HTR-8/SVneo (cell line): ENCODE data around the gene XIRP2.

Experiments used
- DNase-seq: peaks from one replicate; pipeline ENCODE4 v3.0.0; 2011; ENCODE audit warnings: low spot score, mixed read lengths; ENCODE audit not compliant: insufficient read length
- FAIRE-seq: peaks from 2 replicates; lab custom pipeline; 2011; peaks lifted over from hg19 to GRCh38; lab: Jason Lieb, UNC

The XIRP2 gene, protein sequence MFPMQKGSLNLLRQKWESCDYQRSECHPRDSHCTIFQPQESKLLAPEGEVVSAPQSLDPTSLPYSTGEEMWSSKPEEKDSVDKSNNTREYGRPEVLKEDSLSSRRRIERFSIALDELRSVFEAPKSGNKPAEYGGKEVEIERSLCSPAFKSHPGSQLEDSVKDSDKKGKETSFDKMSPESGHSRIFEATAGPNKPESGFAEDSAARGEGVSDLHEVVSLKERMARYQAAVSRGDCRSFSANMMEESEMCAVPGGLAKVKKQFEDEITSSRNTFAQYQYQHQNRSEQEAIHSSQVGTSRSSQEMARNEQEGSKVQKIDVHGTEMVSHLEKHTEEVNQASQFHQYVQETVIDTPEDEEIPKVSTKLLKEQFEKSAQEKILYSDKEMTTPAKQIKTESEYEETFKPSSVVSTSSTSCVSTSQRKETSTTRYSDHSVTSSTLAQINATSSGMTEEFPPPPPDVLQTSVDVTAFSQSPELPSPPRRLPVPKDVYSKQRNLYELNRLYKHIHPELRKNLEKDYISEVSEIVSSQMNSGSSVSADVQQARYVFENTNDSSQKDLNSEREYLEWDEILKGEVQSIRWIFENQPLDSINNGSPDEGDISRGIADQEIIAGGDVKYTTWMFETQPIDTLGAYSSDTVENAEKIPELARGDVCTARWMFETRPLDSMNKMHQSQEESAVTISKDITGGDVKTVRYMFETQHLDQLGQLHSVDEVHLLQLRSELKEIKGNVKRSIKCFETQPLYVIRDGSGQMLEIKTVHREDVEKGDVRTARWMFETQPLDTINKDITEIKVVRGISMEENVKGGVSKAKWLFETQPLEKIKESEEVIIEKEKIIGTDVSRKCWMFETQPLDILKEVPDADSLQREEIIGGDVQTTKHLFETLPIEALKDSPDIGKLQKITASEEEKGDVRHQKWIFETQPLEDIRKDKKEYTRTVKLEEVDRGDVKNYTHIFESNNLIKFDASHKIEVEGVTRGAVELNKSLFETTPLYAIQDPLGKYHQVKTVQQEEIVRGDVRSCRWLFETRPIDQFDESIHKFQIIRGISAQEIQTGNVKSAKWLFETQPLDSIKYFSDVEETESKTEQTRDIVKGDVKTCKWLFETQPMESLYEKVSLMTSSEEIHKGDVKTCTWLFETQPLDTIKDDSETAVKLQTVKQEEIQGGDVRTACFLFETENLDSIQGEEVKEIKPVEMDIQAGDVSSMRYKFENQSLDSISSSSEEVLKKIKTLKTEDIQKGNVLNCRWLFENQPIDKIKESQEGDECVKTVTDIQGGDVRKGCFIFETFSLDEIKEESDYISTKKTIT (N-terminal part only)

DNA sequence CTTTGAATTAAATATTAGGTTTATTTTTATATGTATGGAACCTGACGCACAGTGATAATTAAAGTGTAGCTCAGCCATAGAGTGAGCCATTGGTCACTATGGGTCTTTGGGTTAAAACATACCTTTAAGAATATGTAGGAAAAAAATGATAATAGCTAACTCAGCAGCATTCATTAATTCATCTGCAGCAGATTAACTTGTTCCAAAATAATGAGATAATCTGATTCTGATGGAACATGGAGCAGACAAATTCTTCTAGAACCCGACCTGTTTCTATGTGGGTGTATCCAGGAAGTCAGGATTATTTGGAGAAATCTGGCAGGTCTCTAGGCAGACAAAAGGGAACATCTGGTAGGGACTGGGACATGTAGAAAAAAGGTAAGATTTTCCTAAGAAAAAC is at the start of gene XIRP2:
Gene XIRP2 (plus strand): TSS at position 301 of the 400 bp plus-strand sequence. CDS start 15,003 bp downstream, outside the sequence.
- no peak for DNase-seq

DNA sequence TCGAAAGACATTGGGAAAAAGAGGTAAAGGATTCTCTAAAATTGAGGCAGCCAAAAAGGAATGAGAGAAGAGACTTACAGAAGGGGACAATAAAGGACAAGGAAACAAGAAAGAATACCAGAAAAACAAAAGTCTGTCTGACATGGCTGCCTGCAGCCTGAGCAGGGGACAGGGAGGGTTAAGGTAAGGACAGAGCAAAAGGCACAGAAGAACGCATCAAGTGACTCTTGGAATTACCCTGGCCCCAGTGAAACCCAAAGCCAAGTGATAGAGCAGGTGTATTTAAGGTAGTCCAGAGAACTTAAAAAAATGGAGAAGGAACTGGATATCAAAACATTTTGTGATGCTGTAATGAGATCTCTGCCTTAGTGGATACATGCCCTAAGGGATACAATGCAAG is 47.1 kb upstream of the XIRP2 start:
- no peak for DNase-seq
- no peak for FAIRE-seq

More for the DNA sequence above, at the start of gene XIRP2:
- FAIRE-seq = no peak

DNA sequence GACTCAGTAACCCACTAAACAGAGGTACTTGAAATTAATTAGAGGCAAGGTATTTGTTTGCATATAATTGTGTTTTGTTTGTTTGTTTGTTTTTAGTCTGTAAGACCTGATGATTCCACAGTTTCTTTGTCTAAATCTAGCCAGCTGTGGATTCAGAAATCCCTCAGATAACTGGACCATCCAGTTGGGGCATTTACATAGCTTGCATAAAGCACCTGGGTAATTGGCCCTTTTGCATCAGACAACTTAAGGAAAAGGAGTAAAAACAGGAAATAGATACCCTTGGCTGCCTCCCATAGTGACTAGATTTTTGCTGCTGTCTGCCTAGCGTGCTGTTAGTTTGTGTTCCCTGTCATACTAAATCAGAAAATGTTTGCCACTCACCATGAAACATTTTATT is 46.6 kb upstream of the XIRP2 start:
- no peak for DNase-seq
- no peak for FAIRE-seq

DNA sequence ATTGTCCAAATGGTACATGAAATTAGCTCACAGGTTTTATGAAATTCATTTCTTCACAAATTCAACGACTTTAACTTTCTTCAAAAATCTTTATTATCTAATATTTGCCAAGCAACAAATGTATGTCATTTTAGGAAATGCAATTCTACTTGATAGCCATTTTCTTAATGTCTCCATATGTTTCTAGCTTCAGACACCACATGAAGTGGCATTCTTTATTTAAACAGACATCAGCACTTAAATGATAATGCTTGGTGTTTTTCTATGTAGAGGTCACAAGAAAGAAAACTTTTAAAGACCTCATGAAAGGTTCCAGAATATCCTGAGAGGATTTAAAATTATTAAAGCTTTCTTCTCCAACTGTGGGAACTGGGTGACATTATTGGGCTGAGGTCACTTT is 44.2 kb upstream of the XIRP2 start:
- no peak for FAIRE-seq
- DNase-seq = no peak

DNA sequence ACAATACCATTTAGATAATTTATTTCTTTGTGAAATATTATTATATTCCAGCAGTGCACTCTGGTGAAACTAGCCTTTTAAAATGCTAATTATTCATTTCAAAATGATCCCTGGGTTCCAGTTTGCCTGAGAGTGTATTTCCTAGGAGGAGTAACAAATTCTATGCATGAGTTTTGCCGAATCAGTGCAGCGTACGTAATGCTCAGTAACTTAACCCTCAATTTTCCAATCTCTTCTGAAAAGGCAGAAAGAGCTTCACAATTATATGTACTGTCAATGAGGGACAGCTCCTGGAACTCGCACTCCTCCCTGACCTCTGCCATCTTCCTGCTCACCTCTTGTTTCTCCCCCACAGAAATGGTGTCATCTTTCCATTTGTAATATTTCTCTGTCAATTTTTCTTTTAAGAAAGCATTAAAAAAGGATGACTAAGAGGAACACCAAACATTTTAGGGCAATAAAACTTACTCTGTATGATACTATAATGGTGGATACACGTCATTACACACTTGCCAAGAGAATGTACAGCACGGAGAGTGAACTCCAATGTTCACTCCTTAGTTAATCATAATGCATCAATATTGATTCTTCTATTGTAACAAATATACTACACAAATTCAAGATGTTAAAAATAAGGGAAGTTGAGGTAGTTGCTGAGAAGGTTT is 25.7 kb upstream of the XIRP2 start:
- DNase-seq = no peak
- no peak for FAIRE-seq

DNA sequence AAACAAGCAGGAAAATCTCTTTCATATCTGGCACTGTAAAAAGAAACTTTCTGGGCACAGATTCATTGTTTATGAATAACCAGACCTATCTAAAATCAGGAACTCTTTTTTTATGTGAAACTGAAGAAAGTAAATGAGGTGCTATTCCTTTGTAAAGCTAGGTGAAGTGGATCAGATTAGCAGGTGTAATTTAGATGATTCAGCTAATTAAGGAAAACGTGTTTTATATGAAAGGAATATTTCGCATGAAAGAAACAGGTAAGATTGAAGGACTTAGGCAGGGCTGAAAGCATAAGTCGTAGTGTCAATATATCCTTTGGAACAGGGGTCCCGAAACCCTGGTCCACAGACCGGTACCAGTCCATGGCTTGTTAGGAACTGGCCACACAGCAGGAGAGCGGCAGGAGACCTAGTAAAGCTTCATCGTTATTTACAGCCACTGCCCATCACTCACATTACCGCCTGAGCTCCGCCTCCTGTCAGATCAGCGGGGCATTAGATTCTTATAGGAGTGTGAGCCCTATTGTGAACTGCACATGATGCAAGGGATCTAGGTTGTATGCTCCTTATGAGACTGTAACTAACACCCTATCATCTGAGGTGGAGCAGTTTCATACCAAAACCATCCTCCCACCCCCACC is 20.3 kb upstream of the XIRP2 start:
- FAIRE-seq (no peak), DNase-seq (no peak)

DNA sequence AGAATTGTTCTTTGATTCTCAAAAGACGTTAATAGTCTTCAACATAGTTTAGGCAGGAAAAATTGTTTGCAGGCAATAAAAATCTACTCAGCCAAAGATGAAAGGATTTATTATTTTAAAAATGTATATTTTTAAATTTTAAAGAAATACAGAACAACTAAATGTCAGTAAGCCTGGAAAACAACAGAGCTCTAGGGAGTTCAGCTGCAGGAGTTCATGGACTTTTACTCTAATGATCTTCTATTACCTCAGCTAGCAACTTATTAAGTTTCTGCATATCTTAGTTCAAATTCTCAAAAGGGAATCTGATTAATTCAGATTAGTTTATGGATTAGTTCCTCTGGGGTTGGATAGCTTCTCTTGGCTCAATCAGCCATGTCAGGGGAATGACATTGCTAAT is 17.9 kb upstream of the XIRP2 start:
- DNase-seq (no peak), FAIRE-seq (no peak)

DNA sequence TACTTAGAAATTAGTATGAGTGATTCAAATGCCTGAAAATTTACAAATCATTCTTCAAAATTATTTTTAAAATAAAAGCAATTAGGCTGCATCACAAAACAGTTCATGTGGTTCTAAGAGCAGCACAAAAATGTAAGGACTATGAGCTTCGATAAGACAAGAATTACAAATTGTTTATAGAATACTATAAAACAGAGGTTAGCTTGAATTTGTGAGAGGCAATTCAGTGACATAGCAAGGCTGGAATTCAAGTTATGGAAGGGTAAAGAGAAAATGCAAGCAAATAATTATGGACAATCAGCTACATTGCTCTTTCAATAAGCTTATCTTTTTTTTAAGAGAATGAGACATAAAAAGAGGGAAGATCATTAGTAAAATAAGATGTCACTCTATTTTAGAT is 7.1 kb upstream of the XIRP2 start:
- DNase-seq = no peak
- no peak for FAIRE-seq

DNA sequence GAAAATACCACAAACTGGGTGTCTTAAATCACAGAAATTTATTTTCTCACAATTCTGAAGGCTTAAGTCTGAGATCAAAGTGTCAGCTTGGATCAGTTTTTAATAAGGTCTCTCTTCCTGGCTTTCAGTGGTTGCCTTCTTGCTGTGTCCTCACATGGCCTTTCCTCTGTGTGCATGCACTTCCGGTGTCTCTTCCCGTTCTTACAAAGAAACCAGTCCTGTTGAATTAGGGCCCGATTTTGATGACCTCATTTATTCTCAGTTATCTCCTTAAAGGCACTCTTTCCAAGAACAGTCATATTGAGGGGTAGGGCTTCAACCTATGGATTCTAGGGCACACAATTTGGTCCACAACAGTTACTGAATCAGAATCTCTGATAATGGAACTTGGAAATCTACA is 5.4 kb upstream of the XIRP2 start:
- DNase-seq = no peak
- FAIRE-seq = no peak

DNA sequence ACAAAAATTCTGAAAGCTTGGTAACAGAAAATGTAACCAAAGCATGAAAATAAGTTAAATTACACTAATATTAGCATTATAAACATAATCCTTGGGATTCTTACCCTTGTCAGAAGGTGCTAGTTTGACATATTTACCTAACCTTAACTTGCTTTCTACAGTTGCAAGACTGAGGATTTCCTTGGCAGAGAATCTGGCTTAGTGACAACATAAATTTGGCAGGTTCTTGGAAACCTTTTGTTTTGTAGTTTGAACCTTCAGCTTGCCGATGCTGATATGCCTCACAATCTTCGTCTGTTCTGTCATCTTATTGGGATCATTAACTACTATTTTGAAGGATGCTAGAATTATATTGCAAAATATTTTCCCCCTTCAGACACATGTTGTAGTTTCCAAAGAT is 3.4 kb downstream of the XIRP2 start:
- no peak for FAIRE-seq
- DNase-seq = no peak

DNA sequence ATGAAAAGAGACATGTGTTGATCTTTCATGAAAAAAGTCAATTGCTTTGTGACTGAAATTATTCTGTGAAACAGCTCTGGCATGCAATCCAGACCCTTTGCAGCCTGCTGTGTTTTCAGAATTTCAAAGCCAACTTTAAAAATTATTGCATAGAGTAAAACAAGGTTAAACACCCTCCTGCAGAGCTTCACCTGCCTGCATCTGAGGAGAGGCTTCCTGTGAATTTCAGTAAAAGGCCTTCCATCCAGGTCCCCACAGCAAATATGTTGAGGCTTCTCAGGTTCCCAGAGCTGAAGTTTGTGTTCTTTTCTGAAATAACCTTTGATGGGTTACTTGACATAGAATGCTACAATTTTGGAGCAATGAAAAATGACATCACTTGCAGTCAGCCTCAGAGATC is 4.1 kb downstream of the XIRP2 start:
- no peak for FAIRE-seq
- no peak for DNase-seq

DNA sequence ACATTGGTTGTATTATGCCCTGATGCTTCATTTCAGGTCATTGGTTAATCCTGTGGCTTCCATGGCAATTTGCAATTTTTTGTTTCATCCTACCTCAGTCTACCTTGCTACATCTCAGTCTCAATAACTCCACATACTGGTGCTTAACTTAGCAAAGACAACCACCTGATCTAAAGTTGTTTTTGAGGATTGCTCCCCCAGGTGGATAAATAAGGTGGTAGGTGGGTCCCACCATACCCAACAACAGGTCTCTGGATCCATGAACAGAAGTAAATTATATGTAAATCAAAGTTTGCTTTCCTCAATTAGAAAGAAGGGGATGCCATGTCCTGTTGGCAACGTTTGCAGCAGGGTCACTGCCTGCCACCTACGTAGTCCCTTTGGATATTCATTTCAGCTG is 7.0 kb downstream of the XIRP2 start:
- DNase-seq = no peak
- FAIRE-seq = no peak

DNA sequence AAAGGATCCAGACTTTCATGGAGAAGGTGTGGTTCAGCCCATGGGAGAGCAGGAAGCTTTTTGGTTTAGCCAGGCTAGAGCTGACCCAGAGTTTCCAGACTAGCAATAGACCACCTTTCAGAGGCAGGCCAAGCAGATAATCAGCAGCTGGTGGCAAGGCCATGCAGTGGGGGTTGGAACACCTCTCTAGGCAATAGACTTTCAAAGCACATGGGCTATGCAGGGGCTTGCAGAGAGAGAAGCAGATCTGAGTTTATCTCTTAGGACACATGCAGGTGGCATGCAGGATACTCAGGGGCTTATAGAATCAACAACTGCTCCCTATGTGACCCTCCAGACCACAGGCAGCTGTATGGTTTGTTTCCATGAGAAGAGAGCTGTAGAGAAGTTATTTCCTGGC is 9.4 kb downstream of the XIRP2 start:
- no peak for DNase-seq
- no peak for FAIRE-seq

DNA sequence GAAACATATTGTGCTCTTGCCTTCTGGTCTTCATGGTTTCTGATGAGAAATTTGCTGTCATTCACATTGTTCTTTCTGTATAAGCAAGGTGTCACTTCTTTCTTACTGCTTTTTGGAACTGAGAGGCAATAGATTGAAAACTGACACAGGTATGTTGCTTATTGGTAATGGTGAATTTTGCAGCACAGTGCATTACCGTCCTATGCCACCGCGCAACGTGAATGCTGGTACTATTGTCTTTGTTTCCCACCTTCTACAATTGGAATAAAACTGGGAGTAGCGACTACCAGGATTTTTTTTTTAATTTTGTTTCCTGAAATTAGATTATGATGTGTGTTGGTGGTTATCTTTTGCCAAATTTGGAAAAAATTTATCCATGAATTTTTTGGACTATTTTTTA is 11.4 kb downstream of the XIRP2 start:
- DNase-seq (no peak), FAIRE-seq (no peak)

DNA sequence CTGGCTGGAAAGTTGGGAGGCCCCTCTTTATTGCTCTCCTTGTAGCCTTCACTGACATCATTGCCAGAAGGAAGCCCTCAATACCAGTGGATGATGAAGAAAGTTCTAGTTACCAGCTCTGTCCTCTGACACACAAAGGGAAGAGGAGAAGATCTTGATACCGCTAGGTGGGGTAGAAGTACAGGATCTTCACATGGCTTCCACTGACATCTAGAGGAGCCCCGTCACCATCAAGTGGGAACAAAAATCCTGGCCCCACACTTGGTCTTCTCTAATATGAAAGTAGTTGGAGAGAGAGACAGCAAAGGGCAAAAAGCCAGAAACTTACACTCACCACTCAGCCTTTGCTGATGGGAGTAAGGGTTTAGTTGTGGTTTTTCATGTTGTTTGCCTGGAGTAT is 12.4 kb downstream of the XIRP2 start:
- DNase-seq (peak; percentile 1), FAIRE-seq (no peak)

DNA sequence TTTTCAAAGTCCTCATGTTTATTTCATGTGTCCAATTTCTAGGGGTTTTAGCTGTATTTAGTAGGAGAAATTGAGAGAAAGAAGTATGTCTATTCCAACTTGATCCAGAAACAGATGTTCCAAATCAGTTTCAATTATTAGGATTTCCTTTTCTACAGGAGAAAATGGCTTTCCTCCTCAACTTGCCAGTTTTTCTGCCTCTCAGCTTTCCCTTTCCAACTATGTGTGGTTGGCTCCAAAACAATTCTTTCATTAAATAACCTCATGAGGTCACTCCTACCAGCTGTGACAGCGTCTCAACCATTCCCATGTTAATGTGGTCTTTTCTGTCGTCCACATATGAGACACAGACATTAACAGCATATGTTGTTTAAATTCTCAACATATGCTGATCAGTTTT is 13.1 kb downstream of the XIRP2 start:
- DNase-seq = no peak
- FAIRE-seq = no peak

DNA sequence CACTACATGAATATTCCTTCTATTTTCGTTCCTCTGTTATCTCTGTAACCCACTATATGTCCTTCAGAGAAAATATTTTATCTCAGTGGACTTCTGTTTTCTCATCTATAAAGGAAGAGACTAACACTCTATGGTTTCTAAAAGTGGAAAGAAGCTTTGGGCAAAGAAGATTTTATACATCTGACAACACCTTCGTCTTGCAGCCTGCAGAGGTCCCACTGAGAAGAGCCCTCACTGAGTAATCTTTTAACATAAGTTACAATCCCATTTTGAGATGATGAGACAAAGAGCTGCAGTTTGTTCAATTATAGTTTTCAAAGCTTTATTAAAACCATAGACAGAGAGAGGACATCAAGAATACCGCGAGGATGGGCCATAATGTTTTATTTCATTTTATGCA is 28.7 kb downstream of the XIRP2 start:
- DNase-seq = no peak
- FAIRE-seq = no peak

DNA sequence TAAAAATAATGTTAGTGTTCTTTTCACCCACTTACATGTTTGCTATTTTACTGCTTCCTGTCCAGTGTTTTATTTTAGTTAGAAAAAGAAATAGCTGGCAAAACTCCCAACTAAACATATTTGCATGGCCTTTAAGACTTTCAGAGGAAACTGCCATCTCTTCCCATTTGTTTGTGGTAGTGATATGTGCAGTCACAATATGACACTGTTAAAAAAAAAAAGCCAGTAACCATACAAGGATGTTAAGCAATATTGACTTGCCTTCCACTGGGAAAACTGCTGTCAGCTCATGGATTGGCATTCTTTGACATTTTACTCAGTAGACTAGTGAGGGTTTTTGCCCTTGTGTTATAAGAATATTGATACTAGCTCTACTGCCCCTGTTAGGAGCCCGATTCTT is 29.1 kb downstream of the XIRP2 start:
- FAIRE-seq (no peak), DNase-seq (no peak)

DNA sequence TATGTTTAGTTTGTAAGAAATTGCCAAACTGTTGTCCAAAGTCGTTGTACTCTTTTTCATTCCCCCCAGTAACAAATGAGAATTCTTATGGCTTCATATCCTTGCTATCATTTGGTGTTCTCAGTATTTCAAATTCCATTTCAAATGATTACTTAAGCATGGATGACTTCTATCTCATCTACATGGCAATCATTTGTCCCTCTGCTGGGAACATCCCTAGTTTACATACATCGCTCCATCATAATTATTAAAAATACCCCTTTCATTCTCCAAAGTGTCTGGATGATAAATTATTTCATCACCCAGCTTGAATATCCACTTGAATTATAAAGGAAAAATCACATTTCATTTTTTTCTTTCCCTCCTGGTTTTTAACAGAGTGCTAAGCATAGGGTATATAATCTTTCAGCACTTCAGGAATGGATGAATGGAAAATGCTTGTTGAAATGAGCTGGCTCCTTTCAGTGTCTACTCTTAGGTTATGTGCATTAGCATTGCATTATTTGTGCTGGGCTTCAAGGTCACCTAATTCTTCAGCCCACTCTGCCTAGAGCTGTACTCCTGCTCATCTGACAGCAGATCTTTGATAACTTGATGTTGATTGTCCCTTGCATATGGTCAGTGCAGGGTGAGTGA is 33.1 kb downstream of the XIRP2 start:
- FAIRE-seq = no peak
- DNase-seq = no peak
